Hepatocyte (in vitro differentiated cells): ENCODE data around the gene COQ10B. TPM values are rescaled to one million over a fixed set of nuclear protein-coding genes. Genes with fewer than 3 reads are reported as not detected.

ENCODE experiments used
- DNase-seq: peaks from one replicate; pipeline ENCODE4 v3.0.0-alpha.2; 2016; ENCODE audit warnings: low spot score
- H2AFZ ChIP-seq: fragments of 200-600 bp; sonication (generic); 2 replicates; pipeline ENCODE4 v1.6.0; 2016; ENCODE audit warnings: antibody characterized with exemption, mild to moderate bottlenecking
- H3K27ac ChIP-seq: fragments of 200-600 bp; sonication (generic); 2 replicates; pipeline ENCODE4 v1.5.1; 2016; ENCODE audit warnings: mild to moderate bottlenecking
- H3K27me3 ChIP-seq: fragments of 200-600 bp; sonication (generic); 2 replicates; pipeline ENCODE4 v1.6.1; 2016
- H3K36me3 ChIP-seq: fragments of 200-600 bp; sonication (generic); replicated peaks from 2 replicates; pipeline ENCODE4 v1.5.1; 2016; ENCODE audit warnings: low read depth; ENCODE audit not compliant: insufficient read depth
- H3K4me1 ChIP-seq: fragments of 200-600 bp; sonication (generic); 2 replicates; pipeline ENCODE4 v1.5.1; 2016; ENCODE audit warnings: mild to moderate bottlenecking, moderate library complexity; ENCODE audit not compliant: insufficient read depth
- H3K4me2 ChIP-seq: fragments of 200-600 bp; sonication (generic); 2 replicates; pipeline ENCODE4 v1.6.0; 2016
- H3K4me3 ChIP-seq: fragments of 200-600 bp; sonication (generic); 2 replicates; pipeline ENCODE4 v1.5.1; 2016; ENCODE audit warnings: mild to moderate bottlenecking
- H3K79me2 ChIP-seq: fragments of 200-600 bp; sonication (generic); 2 replicates; pipeline ENCODE4 v1.6.0; 2017; ENCODE audit warnings: mild to moderate bottlenecking
- H3K9me2 ChIP-seq: fragments of 200-600 bp; sonication (generic); replicated peaks from 2 replicates; pipeline ENCODE4 v1.6.0; 2017; ENCODE audit warnings: mild to moderate bottlenecking; ENCODE audit not compliant: insufficient read depth
- H3K9me3 ChIP-seq: fragments of 200-600 bp; sonication (generic); 2 replicates; pipeline ENCODE4 v1.5.1; 2016; ENCODE audit warnings: low read depth, mild to moderate bottlenecking
- H4K20me1 ChIP-seq: fragments of 200-600 bp; sonication (generic); 2 replicates; pipeline ENCODE4 v1.6.0; 2016; ENCODE audit warnings: mild to moderate bottlenecking; ENCODE audit not compliant: insufficient read depth, poor library complexity, severe bottlenecking
- CTCF ChIP-seq: fragments of 200-600 bp; sonication (generic); IDR thresholded peaks from 2 replicates; pipeline ENCODE4 v1.5.1; 2016; ENCODE audit warnings: antibody characterized with exemption, mild to moderate bottlenecking; ENCODE audit not compliant: poor library complexity
- EZH2 ChIP-seq: fragments of 200-600 bp; sonication (generic); IDR thresholded peaks from 2 replicates; pipeline ENCODE4 v1.6.1; 2016; ENCODE audit warnings: antibody characterized with exemption, mild to moderate bottlenecking, borderline replicate concordance
- EZH2phosphoT487 ChIP-seq: fragments of 200-600 bp; sonication (generic); IDR thresholded peaks from one replicate; pipeline ENCODE4 v1.6.1; 2018; ENCODE audit warnings: antibody characterized with exemption, mild to moderate bottlenecking, low read depth, moderate library complexity; ENCODE audit not compliant: unreplicated experiment, severe bottlenecking
- WGBS: methylation state at CpG from one replicate; pipeline ENCODE4 v1.1.6; 2016; ENCODE audit warnings: low lambda C conversion rate; ENCODE audit errors: missing lambda C conversion rate; 5-methylcytosine and 5-hydroxymethylcytosine counted together
- polyA plus RNA-seq: library from polyadenylated mRNA; unstranded; fragments of >200 nt; fragmentation: Nextera tagmentation; extraction: Ambion mirVana; gene quantifications from 2 replicates; pipeline ENCODE4 v1.2.1, GENCODE V29; 2016
- small RNA-seq: library from RNA; depleted of rRNA; stranded (forward); fragments of <200 nt; gene quantifications from one replicate; pipeline ENCODE3, GENCODE V24; 2014
- total RNA-seq: library from RNA; depleted of rRNA; stranded (reverse); fragments of >200 nt; gene quantifications from 2 replicates; pipeline ENCODE4 v1.2.3, GENCODE V29; 2014

Gene COQ10B
- total and polyA plus RNA-seq, 2 experiments from 2014 or later: 40.7 to 44.4 TPM

- WGBS: 66% methylated on average over 2 of the region's 2 CpGs
- H3K27me3 ChIP-seq: no peaks in the 10 kb centered on the region
- H3K36me3 ChIP-seq: no peaks in the 10 kb centered on the region
- H3K9me3 ChIP-seq: no peaks in the 10 kb centered on the region
- peaks cover 62% of the 10 kb centered on the region for H3K79me2 ChIP-seq
- DNase-seq: no peak
- H3K4me1 ChIP-seq: peaks cover 15% of the 10 kb centered on the region
- peak overlapping the region; percentile 73 for H3K4me3 ChIP-seq
- peak overlapping the region; percentile 73 for H3K4me2 ChIP-seq
- TF ChIP-seq CTCF (no peak), EZH2 (no peak), EZH2phosphoT487 (no peak)
- no peak overlapping the region for H3K27ac ChIP-seq
- H3K9me2 ChIP-seq: no peaks in the 10 kb centered on the region
- H4K20me1 ChIP-seq: peaks cover 20% of the 10 kb centered on the region
- H2AFZ ChIP-seq: no peak overlapping the region
Measured at GRCh38 chr2:197517150-197517549, 63.8 kb downstream of the COQ10B start.

Small RNAs within 50 kb of the gene (small RNA-seq; reads per million reads assigned to genes)
- gene RF00394 (not detected), gene RNU6-1029P (not detected)

Other genes with a start within 250 kb of the COQ10B start
- gene ANKRD44, start 142.8 kb upstream of the COQ10B start, total RNA-seq: 5.9 and 7.5 TPM in 2 replicates
- 1.7 and 9.1 TPM in 2 replicates for gene ANKRD44, start 142.8 kb upstream of the COQ10B start, polyA plus RNA-seq
- gene SF3B1, start 18.5 kb upstream of the COQ10B start, total RNA-seq: 232 and 321 TPM in 2 replicates
- gene SF3B1, start 18.5 kb upstream of the COQ10B start, polyA plus RNA-seq: 161 and 165 TPM in 2 replicates
- gene HSPD1, start 46.3 kb downstream of the COQ10B start, total RNA-seq: 327 and 339 TPM in 2 replicates
- gene HSPD1, start 46.3 kb downstream of the COQ10B start, polyA plus RNA-seq: 293 and 309 TPM in 2 replicates
- 146 and 194 TPM in 2 replicates for gene HSPE1, start 46.8 kb downstream of the COQ10B start, total RNA-seq
- 348 and 360 TPM in 2 replicates for gene HSPE1, start 46.8 kb downstream of the COQ10B start, polyA plus RNA-seq
- 44.0 and 50.1 TPM in 2 replicates for gene MOB4, start 62.5 kb downstream of the COQ10B start, total RNA-seq
- gene MOB4, start 62.5 kb downstream of the COQ10B start, polyA plus RNA-seq: 42.2 and 44.1 TPM in 2 replicates
- 8.1 and 8.7 TPM in 2 replicates for gene RFTN2, start 222.0 kb downstream of the COQ10B start, total RNA-seq
- 2.0 and 2.3 TPM in 2 replicates for gene RFTN2, start 222.0 kb downstream of the COQ10B start, polyA plus RNA-seq